Prostate gland (tissue), 2 donors: ENCODE measurements around the gene CRACR2A.

Experiments
- POLR2A ChIP-seq: fragments of 450-650 bp; IDR thresholded peaks from one replicate; pipeline ENCODE4 v1.6.1; 2016; ENCODE audit warnings: antibody characterized with exemption, mild to moderate bottlenecking
- POLR2AphosphoS5 ChIP-seq: sonication (generic); formaldehyde crosslinking; IDR thresholded peaks from one replicate; pipeline ENCODE4 v1.6.1; 2017; ENCODE audit warnings: antibody characterized with exemption
- TF ChIP-seq, protein P1 (sequence below), 4 experiments: fragments of 200-600 bp in 2 of 4; fragments of 450-650 bp in 2 of 4; sonication (generic) in 2 of 4; IDR thresholded peaks; 1 replicate in 3 of 4; 2 replicates in 1 of 4; pipeline ENCODE4 v1.5.1; 2016 to 2019; ENCODE audit warnings: antibody characterized with exemption in 4 of 4, mild to moderate bottlenecking in 2 of 4, moderate library complexity in 2 of 4

DNA sequence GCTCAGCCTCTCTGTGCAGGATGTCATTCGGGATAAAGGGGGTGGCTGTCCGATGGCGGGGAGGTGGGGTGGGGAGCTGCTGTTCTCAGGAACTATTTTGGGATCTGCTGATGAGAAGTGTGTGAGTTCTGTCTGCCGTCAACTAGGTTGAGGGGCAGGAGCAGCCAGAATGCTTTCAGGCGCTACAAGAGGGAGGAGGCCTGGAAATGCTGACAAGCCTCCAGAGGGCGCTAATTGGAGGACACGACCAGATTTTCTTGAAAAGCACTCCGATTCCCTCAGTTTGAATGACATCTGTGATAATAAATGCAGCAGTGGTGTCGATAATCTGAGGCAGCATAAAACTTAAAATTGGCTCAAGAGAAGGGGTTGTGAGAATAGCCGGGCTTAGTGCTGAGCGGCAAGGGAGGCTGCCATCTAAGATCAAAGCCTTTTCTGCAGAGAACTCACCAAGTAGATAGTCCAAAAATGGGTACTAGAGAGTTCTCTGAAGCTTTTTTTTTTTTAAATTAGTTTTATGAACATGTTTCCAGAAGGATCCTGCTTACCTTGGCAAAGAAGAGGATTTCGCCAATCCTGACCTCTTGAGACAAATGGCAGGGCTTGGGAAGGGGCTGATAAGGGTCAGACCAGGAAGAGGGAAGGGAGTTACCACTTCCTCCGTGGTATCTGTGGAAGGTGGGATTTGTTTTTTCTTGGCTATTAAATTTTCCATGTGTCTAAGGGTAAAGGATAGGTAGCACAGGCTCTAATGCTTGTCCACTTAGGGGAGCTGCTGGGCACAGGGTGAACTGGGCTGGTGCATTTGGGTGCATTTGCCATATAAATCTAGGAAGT is 94.4 kb downstream of the CRACR2A start:
- no peak for TF ChIP-seq POLR2A
- TF ChIP-seq, protein P1, sequence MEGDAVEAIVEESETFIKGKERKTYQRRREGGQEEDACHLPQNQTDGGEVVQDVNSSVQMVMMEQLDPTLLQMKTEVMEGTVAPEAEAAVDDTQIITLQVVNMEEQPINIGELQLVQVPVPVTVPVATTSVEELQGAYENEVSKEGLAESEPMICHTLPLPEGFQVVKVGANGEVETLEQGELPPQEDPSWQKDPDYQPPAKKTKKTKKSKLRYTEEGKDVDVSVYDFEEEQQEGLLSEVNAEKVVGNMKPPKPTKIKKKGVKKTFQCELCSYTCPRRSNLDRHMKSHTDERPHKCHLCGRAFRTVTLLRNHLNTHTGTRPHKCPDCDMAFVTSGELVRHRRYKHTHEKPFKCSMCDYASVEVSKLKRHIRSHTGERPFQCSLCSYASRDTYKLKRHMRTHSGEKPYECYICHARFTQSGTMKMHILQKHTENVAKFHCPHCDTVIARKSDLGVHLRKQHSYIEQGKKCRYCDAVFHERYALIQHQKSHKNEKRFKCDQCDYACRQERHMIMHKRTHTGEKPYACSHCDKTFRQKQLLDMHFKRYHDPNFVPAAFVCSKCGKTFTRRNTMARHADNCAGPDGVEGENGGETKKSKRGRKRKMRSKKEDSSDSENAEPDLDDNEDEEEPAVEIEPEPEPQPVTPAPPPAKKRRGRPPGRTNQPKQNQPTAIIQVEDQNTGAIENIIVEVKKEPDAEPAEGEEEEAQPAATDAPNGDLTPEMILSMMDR (IDR thresholded peaks at IDR 0.05): peak in 1 of 4 experiments; percentile 21
- no peak for TF ChIP-seq POLR2AphosphoS5
